RPMI8226 (cell line): Measurements from ENCODE around the gene MYH7.
"Not testable (repeated sequence)": the region's sequence is repeated elsewhere in the genome, so short reads cannot be mapped to it uniquely, and the experiment has no call there.

Experiments used
- DNase-seq: peaks from one replicate; pipeline ENCODE4 v3.0.0-alpha.2; 2015

The MYH7 gene

GRCh38 chr14:23406725-23407355 is 28.6 kb downstream of the MYH7 start:
- no peak for DNase-seq

GRCh38 chr14:23406244-23406643 is 29.2 kb downstream of the MYH7 start:
- no peak for DNase-seq

DNA sequence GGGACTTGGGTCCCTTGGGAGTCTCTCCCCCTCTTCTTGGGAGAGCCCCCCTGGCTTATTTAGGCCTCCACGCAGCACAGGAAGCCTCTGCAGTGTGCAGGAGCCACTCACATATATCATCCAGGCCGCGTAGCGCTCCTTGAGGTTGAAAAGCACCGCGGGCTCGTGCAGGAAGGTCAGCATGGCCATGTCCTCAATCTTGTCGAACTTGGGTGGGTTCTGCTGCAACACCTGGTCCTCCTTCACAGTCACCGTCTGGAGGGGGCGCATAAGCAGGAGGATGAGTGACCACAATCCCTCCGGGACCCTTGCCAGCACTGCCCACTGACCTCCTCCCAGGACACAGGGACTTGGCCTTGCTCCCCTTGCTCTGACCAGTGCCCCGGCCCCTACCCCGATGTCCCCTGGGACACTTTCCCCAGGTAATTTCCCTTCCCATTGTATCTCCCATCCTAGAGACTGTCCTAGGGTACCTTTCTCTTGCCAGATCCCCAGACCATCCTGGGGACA is 29.9 kb downstream of the MYH7 start:
- DNase-seq, result no peak

DNA sequence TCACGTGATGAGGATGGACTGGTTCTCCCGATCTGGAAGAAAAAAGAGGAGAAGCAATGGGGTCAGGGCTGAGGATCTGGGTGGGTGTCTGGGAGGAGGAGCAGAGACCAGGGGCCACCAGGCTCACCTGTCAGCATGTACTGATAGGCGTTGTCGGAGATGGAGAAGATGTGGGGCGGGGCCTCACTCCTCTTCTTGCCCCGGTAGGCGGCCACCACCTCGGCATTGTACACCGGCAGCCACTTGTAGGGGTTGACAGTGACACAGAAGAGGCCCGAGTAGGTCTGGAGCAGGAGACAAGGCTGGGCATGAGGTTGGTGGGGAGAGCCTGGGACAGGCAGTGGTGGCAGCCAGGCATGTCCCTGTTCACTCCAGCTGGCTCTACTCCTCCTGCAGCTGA is 30.4 kb downstream of the MYH7 start:
- no peak for DNase-seq

- DNase-seq, result no peak
These were observed 31.0 kb downstream of the MYH7 start for GRCh38 chr14:23404331-23404900.

DNA sequence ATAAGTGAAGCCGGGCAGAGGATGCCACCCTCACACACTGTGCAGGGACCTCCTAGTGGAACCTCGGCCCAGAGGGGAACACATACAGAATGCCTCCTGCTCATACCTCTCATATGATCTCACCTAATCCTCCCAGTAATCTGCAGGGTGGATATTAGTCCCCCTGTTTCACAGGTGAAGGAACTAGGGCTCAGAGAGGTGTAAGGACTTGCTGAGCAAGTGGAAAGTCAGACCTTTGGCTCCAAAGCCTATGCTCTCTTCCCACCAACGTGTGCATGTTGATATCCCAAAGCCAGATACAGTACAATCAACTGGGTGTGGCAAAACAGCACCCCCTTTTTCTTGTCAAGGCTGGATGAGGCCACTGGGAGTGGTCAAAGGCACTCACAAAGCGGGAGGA is 31.6 kb downstream of the MYH7 start:
- no peak for DNase-seq

GRCh38 chr14:23403139-23403438 is 32.4 kb downstream of the MYH7 start:
- no peak for DNase-seq

GRCh38 chr14:23402296-23403138 is 32.9 kb downstream of the MYH7 start:
- no peak for DNase-seq

GRCh38 chr14:23401291-23401690 is 34.2 kb downstream of the MYH7 start:
- DNase-seq, result no peak

GRCh38 chr14:23400496-23401149 is 34.8 kb downstream of the MYH7 start:
- not testable (repeated sequence) for DNase-seq

DNA sequence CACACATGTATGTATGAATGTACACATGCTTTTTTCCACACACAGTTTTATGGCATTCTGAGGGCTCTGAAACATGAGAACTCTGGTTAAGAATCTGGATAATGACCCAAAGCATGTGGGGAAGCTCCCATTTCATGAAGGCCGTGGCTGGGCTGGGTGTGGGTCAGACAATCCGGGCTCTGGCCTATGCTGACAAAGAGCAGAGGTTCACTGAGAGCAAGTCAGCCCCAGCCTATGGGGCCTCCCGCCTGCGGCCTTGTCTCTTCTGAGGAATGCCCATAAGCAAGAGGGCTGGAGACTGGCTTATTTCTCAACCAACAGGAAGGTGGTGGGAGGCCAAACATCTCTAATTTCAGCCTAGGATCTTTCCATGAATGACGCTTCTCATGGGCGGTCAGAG is 35.9 kb downstream of the MYH7 start:
- no peak for DNase-seq

DNA sequence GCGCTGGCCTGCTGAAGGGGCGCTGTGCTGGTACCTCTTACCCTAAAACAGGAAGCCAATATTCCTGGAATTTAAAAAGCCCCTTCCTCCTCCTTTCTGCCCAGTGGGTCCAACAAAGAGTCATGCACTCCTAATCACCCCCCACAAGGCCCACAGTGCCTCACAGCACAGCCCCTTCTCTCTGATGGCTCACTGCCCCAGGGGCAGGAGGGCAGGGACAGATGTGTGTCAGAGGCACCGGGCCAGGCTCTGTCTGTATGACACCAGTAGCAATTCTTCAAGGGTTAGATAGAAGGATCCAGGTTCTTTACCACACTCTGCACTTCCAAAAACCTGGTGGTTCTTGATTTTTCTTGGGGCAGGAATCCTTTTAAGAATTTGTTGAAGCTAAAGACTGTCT is 36.3 kb downstream of the MYH7 start:
- no peak for DNase-seq

DNA sequence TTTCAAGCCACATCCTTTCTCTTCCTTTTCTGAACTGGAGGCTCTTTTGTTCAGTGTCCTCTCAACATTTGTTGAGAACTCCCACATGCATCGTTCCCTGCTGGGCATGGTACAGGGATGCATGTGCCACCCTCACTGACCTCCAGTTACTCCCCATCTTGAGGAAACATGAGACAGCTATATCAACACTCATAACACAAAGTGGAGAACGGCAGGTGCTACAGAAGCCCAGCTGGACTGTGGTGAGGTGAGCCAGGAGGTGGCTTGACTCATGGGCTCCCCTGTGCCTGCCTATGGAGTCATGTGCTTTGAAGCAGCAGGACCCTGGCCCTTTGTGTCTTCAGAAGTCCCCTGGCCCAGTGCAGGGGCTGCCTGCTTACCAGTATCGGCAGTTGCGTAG is 37.1 kb downstream of the MYH7 start:
- no peak for DNase-seq

GRCh38 chr14:23396781-23397407 is 38.6 kb downstream of the MYH7 start:
- no peak for DNase-seq

GRCh38 chr14:23396126-23396525 is 39.3 kb downstream of the MYH7 start:
- DNase-seq, result no peak

- DNase-seq, result no peak
These were observed 42.8 kb downstream of the MYH7 start for GRCh38 chr14:23392613-23393012.

DNA sequence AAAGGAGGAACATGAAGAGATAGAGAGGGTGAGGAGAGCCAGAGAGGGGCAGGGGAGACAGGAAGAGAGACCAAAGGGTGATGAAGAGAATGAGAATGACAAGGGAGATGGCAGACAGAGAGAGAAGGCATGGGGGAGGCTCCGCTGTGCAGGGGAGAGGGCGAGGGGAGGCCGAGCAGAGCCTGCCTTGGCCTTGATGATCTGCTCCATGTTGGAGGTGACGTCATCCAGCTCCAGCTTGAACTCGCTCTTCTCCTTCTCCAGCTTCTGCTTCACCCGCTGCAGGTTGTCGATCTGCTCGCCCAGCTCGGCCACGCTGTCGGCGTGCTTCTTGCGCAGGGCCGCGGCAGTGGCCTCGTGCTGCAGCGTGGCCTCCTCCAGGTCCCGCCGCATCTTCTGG is 45.6 kb downstream of the MYH7 start:
- not testable (repeated sequence) for DNase-seq

GRCh38 chr14:23389396-23389795 is 46.1 kb downstream of the MYH7 start:
- no peak for DNase-seq

- no peak for DNase-seq
These were observed 46.5 kb downstream of the MYH7 start for GRCh38 chr14:23388996-23389395.

DNA sequence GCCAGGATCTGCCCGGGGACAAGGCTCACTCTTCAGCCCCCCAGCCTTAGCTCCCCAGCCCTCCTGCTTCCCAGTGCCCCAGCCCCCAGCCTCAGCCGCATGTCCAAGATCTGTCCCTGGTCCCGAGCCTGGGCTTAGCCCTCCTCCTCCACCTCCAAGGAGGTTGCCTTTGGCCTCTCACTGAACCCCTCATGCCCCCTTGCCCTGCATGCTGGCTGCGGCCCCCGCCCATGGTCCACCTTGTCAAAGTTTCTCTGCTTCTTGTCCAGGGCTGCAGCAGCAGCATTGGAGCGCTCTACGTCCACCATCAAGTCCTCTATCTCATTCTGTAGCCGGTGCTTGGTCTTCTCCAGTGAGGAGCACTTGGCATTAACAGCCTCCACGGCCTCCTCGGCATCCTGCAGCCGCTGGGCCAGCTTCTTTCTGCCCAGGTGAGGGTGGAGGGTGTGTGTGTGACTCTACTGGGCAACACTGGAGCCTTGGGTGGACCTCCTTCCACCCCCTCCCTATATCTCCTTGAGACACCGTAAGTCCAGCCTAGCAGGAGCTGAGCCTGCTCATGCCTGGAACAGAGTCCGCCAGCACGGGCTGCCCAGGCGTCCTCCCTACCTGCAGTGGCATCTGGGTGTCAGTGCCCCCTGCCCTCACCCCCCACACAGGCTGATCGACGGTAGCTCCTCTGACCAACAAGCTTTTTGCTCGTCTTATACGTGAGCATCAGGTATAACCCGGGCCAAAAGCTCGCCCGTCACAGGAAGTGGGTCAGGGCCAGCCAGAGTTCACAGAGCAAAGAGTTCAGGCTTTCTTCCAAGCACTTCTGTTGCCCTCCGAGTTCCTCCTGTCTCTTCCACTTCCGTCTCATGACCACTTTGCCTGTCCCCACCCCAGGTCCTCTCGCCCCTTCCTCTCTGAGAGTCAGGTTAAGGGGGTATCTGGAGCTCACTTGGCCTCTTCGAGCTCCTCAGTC is 47.3 kb downstream of the MYH7 start:
- no peak for DNase-seq

DNA sequence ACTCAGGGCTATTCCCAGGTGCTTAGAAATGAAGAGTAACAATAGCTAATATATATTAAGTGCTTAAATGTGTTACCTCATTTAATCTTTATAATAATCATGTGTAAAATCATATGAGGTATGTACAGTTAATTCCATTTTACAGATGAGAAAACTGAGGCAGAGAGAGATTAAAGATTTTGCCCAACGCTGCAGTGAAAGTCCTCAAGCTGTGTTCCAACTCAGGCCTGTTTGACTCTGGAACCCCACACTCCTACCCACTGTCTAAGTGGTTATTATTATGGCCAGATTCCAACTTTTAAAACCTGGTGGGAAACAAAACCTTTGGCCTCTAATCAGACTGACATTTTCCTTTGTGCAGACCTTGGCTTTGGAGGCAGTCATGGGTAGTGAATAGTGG is 48.5 kb downstream of the MYH7 start:
- DNase-seq, result no peak

- not testable (repeated sequence) for DNase-seq
These were observed 49.2 kb downstream of the MYH7 start for GRCh38 chr14:23386266-23386657.
